A673 (cell line): ENCODE results near the gene TATDN2. TPM values are rescaled to one million over a fixed set of nuclear protein-coding genes. Genes with fewer than 3 reads are reported as not detected.

Experiments used
- BruUV-seq: library from RNA; stranded (reverse); fragments of 400-500 nt; replicated peaks from 2 replicates; lab custom pipeline; 2021; lab: Mats Ljungman, UMichigan
- CTCF ChIA-PET: fragments of 300-600 bp; sonication (Branson Sonifier 250); formaldehyde crosslinking; loops from one replicate; lab custom pipeline; 2022; ENCODE audit warnings: antibody characterized with exemption; lab: Charles Lee
- POLR2A ChIA-PET: fragments of 300-600 bp; sonication (Branson Sonifier 250); formaldehyde crosslinking; loops from one replicate; lab custom pipeline; 2022; ENCODE audit warnings: antibody characterized with exemption; ENCODE audit not compliant: low non-redundant PET; lab: Charles Lee
- DNase-seq: peaks from one replicate; pipeline ENCODE4 v3.0.0-alpha.2; 2015; ENCODE audit warnings: low spot score
- H3K27ac ChIP-seq: fragments of 200-600 bp; sonication (generic); 2 replicates; pipeline ENCODE4 v1.5.1; 2016; ENCODE audit warnings: mixed run types, low read depth, mild to moderate bottlenecking, mixed read lengths, antibody characterized with exemption, low read length; ENCODE audit not compliant: poor library complexity, severe bottlenecking
- H3K27me3 ChIP-seq: fragments of 200-600 bp; sonication (generic); replicated peaks from 2 replicates; pipeline ENCODE4 v1.6.1; 2017; ENCODE audit warnings: mixed run types, low read depth, mild to moderate bottlenecking, mixed read lengths, antibody characterized with exemption, low read length; ENCODE audit not compliant: insufficient read depth, poor library complexity
- H3K36me3 ChIP-seq: fragments of 200-600 bp; sonication (generic); 2 replicates; pipeline ENCODE4 v1.6.1; 2016; ENCODE audit warnings: mixed run types, mild to moderate bottlenecking, mixed read lengths, antibody characterized with exemption, low read length; ENCODE audit not compliant: insufficient read depth, poor library complexity, severe bottlenecking
- H3K4me1 ChIP-seq: fragments of 200-600 bp; sonication (generic); 2 replicates; pipeline ENCODE4 v1.6.1; 2017; ENCODE audit warnings: mixed run types, mild to moderate bottlenecking, mixed read lengths, antibody characterized with exemption, low read length; ENCODE audit not compliant: insufficient read depth, poor library complexity, severe bottlenecking
- H3K4me3 ChIP-seq: fragments of 200-600 bp; sonication (generic); 2 replicates; pipeline ENCODE4 v1.5.1; 2016; ENCODE audit warnings: low read depth, mixed run types, mild to moderate bottlenecking, mixed read lengths, low read length; ENCODE audit not compliant: poor library complexity, severe bottlenecking
- H3K9me3 ChIP-seq: fragments of 200-600 bp; sonication (generic); 2 replicates; pipeline ENCODE4 v1.6.1; 2016; ENCODE audit warnings: mixed run types, low read depth, mild to moderate bottlenecking, mixed read lengths, antibody characterized with exemption, low read length; ENCODE audit not compliant: poor library complexity, severe bottlenecking
- EZH2 ChIP-seq: fragments of 200-600 bp; sonication (generic); IDR thresholded peaks from 2 replicates; pipeline ENCODE4 v1.6.1; 2017; ENCODE audit warnings: borderline replicate concordance, low read depth, mild to moderate bottlenecking, mixed read lengths, antibody characterized with exemption, low read length; ENCODE audit not compliant: poor library complexity, severe bottlenecking
- intact Hi-C: fragments of 100-400 bp; cut with micrococcal nuclease; formaldehyde crosslinking; loops from one replicate; pipeline ENCODE4 v1.10.0; 2022; ENCODE audit not compliant: unreplicated experiment
- total RNA-seq: library from RNA; stranded (reverse); gene quantifications from 2 replicates; pipeline ENCODE4 v1.2.3, GENCODE V29; 2021
- TF ChIP-seq, protein P1 (sequence below): fragments of 300-800, 200-600 bp; sonication (generic); conservative IDR thresholded peaks from 2 replicates; pipeline ENCODE4 v1.5.1; 2017; ENCODE audit warnings: low read depth, mild to moderate bottlenecking, antibody characterized with exemption, low read length, moderate library complexity, mixed read lengths

TATDN2 gene
- total RNA-seq, 1 experiment from 2014 or later = 42.0 TPM

DNA sequence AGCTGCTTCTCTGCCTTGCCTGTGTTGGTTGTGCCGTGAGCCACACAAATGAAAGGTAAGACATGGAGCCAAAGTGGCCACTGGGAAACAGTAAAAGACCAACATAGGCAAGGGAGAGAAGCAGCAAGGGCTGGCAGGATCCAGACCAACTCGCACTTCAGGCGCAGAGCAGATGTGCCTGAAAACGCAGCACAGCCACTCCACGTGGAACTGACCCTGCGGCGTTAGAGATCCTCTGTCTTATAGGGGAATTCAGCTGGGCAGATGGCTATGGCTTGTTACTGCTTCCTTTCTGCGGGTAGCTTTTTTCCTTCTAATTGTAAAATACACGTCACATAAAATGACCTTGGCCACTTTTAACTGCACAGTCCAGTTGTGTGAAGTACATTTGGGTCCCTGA, 54.8 kb downstream of the TATDN2 start:
- ChIA-PET CTCF (no interaction called here), POLR2A (no interaction called here)
- Histone ChIP-seq H3K4me3 (no peak overlapping the region), H3K27ac (no peak overlapping the region), H3K27me3 (no peaks in the 10 kb centered on the region), H3K9me3 (no peaks in the 10 kb centered on the region), H3K4me1 (no peaks in the 10 kb centered on the region), H3K36me3 (peaks cover 56% of the 10 kb centered on the region)
- BruUV-seq = no TSS peak
- intact Hi-C loops = no loop called here
- DNase-seq = no peak
- TF ChIP-seq EZH2 = no peak
- TF ChIP-seq, protein P1, sequence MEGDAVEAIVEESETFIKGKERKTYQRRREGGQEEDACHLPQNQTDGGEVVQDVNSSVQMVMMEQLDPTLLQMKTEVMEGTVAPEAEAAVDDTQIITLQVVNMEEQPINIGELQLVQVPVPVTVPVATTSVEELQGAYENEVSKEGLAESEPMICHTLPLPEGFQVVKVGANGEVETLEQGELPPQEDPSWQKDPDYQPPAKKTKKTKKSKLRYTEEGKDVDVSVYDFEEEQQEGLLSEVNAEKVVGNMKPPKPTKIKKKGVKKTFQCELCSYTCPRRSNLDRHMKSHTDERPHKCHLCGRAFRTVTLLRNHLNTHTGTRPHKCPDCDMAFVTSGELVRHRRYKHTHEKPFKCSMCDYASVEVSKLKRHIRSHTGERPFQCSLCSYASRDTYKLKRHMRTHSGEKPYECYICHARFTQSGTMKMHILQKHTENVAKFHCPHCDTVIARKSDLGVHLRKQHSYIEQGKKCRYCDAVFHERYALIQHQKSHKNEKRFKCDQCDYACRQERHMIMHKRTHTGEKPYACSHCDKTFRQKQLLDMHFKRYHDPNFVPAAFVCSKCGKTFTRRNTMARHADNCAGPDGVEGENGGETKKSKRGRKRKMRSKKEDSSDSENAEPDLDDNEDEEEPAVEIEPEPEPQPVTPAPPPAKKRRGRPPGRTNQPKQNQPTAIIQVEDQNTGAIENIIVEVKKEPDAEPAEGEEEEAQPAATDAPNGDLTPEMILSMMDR = no peak

DNA sequence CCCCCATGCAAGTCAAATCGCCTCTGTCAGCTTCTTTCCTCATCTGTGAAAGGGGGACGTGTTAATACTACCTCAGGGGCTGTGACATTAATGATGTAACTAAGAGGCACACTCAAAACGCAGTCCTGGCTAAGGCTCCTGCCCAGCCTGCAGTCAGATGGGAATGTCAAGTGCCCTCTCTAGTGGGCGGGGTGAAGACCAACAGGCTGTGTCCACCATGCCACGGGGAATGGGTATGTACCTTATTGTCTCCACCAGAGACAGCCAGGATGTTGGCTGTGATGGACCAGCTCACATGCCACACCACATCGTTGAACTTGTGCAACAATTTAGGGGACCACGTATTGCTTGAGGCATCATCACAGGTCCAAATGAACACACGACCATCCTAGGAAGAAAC, 55.5 kb downstream of the TATDN2 start:
- intact Hi-C loops = no loop called here
- TF ChIP-seq, protein P1 = no peak
- no peak for TF ChIP-seq EZH2
- H3K9me3 ChIP-seq = no peaks in the 10 kb centered on the region
- no peaks in the 10 kb centered on the region for H3K4me1 ChIP-seq
- ChIA-PET POLR2A (no interaction called here), CTCF (no interaction called here)
- H3K27ac ChIP-seq = no peak overlapping the region
- H3K27me3 ChIP-seq = no peaks in the 10 kb centered on the region
- H3K36me3 ChIP-seq = peaks cover 56% of the 10 kb centered on the region
- no peak for DNase-seq
- BruUV-seq = no TSS peak
- H3K4me3 ChIP-seq = no peak overlapping the region

DNA sequence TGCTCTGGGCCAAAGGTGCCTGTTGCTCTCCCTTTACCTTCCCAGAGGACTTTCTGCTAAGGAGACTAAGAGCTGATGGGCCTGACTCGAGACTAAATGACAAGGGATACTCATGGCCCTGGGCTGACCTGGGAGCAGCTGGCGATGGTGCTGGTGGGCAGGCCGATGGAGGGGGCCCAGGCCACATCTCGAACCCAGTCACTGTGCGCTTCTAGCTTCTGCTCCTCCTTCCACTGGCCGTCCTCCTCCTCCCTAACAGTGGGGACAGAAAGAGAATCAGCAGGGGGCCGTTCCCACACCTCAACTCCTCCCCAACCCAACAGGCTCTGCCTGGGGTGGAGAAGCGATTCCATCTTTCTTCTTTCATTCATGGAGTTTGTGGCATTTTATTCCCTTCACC, 56.6 kb downstream of the TATDN2 start:
- no TSS peak for BruUV-seq
- DNase-seq = no peak
- POLR2A ChIA-PET = no interaction called here
- Histone ChIP-seq H3K27ac (no peak overlapping the region), H3K4me1 (no peaks in the 10 kb centered on the region), H3K9me3 (no peaks in the 10 kb centered on the region), H3K4me3 (no peak overlapping the region), H3K27me3 (no peaks in the 10 kb centered on the region), H3K36me3 (peaks cover 65% of the 10 kb centered on the region)
- CTCF ChIA-PET = no interaction called here
- TF ChIP-seq EZH2 = no peak
- intact Hi-C loops = no loop called here

DNA sequence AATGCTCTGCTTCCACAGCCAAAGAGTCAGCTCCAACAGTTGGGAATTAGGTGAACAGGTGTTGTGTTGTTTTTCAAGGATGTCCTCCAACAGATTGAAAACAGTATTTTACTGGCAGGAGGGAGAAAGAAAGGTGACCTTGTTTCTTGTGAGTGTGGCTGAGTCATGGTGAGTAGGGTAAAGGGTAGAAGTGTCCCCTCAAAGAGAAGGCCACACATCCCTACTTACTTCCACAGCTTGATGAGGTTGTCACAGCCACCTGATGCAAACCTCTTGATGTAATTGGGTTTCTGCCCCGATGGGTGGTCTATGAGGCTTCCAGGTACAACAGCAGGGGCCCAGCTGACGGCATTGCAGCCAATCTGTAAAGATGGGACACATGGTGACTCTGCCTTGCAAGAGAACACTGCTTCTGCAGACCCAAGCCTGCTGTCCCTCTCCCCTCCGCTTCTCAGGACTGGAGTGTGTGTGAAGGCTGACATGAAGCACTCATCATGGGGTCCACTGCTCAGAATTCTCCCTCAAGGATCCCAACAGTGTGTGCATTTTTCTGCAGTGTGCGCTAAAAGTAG, 57.2 kb downstream of the TATDN2 start:
- CTCF ChIA-PET = no interaction called here
- no peaks in the 10 kb centered on the region for H3K4me1 ChIP-seq
- no peaks in the 10 kb centered on the region for H3K27me3 ChIP-seq
- no TSS peak for BruUV-seq
- POLR2A ChIA-PET = interaction anchor here (0.7 kb wide), 1 partner anchor 177 kb away, joined by 4 read pairs; no protein-coding TSS in a partner anchor
- no peak overlapping the region for H3K27ac ChIP-seq
- H3K36me3 ChIP-seq = peaks cover 68% of the 10 kb centered on the region
- no peaks in the 10 kb centered on the region for H3K9me3 ChIP-seq
- H3K4me3 ChIP-seq = no peak overlapping the region
- no peak for TF ChIP-seq EZH2
- intact Hi-C loops = no loop called here
- no peak for DNase-seq
